Measurements from ENCODE around the gene ANKRD44. TPM values are rescaled to one million over a fixed set of nuclear protein-coding genes. Genes with fewer than 3 reads are reported as not detected.

Gene ANKRD44
- total and polyA plus RNA-seq, 2 of the 8 experiments (the other 6 are each of a cell fraction or from before 2014, with no cell fraction given): 1.2 to 1.3 TPM

- Histone ChIP-seq H3K56ac (replicated peaks; ENCODE audit: insufficient read length, low read depth, low read length) (no peak overlapping the region), H2BK5ac (ENCODE audit: low read depth, low read length) (no peak overlapping the region), H2AK5ac (ENCODE audit: low read depth, low read length) (no peak overlapping the region), H4K91ac (replicated peaks; ENCODE audit: insufficient read length, low read length) (no peak overlapping the region), H3K4me2 (ENCODE audit: insufficient read depth in 1 of 2, low read depth in 2 of 2, low read length in 2 of 2) (no peak overlapping the region), H3K27me3 (replicated peaks in 1 of 4; ENCODE audit: control insufficient read depth in 3 of 4, extremely low read depth in 1 of 4, insufficient read depth in 3 of 4, low read length in 3 of 4) (no peaks in the 10 kb centered on the region), H2BK120ac (replicated peaks; ENCODE audit: low read depth, low read length) (no peak overlapping the region), H3K23me2 (ENCODE audit: low read depth, low read length) (no peaks in the 10 kb centered on the region), H2BK12ac (ENCODE audit: low read depth, low read length) (no peak overlapping the region), H3K4ac (replicated peaks; ENCODE audit: insufficient read length, low read depth, low read length) (no peak overlapping the region), H3K23ac (ENCODE audit: insufficient read length) (no peak overlapping the region), H3K79me1 (ENCODE audit: low read depth, low read length) (no peaks in the 10 kb centered on the region), H3K9ac (replicated peaks in 1 of 4; ENCODE audit: extremely low read depth in 1 of 4, low read depth in 3 of 4, low read length in 3 of 4) (no peak overlapping the region), H2AFZ (ENCODE audit: low read length) (no peak overlapping the region), H3K27ac (ENCODE audit: low read depth, low read length) (no peak overlapping the region), H2BK15ac (ENCODE audit: low read length) (no peak overlapping the region), H2BK20ac (ENCODE audit: low read length) (no peak overlapping the region), H3K4me1 (replicated peaks in 1 of 4; ENCODE audit: control insufficient read depth in 3 of 4, insufficient read depth in 4 of 4, low read length in 3 of 4) (no peaks in the 10 kb centered on the region), H3K36me3 (ENCODE audit: control insufficient read depth in 2 of 4, insufficient read depth in 4 of 4, low read length in 3 of 4) (no peaks in the 10 kb centered on the region), H4K8ac (ENCODE audit: extremely low read depth, insufficient read depth, low read length) (no peak overlapping the region), H3K18ac (ENCODE audit: extremely low read depth, low read length) (no peak overlapping the region), H4K20me1 (replicated peaks in 1 of 2; ENCODE audit: control insufficient read depth in 1 of 2, insufficient read depth in 2 of 2, low read length in 2 of 2) (no peaks in the 10 kb centered on the region), H3K9me3 (ENCODE audit: insufficient read depth in 2 of 2, low read depth in 1 of 2, low read length in 1 of 2) (no peaks in the 10 kb centered on the region), H3K4me3 (ENCODE audit: extremely low read depth in 1 of 4, insufficient read depth in 2 of 4, low read depth in 3 of 4, low read length in 4 of 4) (no peak overlapping the region), H3K79me2 (ENCODE audit: control insufficient read depth in 1 of 2, insufficient read depth in 2 of 2, low read length in 2 of 2) (no peaks in the 10 kb centered on the region), H3K14ac (ENCODE audit: insufficient read length) (no peak overlapping the region), H4K5ac (ENCODE audit: insufficient read length, low read depth, low read length) (no peak overlapping the region)
- FAIRE-seq (no peak), DNase-seq (ENCODE audit: low read depth in 1 of 2, low spot score in 2 of 2) (no peak)
- ChIA-PET CTCF (ENCODE audit: partially characterized antibody) (no interaction called here), POLR2A (ENCODE audit: partially characterized antibody) (no interaction called here)
- WGBS, 2 experiments (ENCODE audit: extremely low coverage in 1 of 2, insufficient coverage in 1 of 2, insufficient read length in 1 of 2, insufficient replicate concordance in 2 of 2, low coverage in 1 of 2, low lambda C conversion rate in 2 of 2, missing lambda C conversion rate in 1 of 2): 82% methylated on average over 2 of the region's 2 CpGs; no CpG with 5 or more reads in 1 of the 2 experiments
- TF ChIP-seq RBBP5 (IDR thresholded peaks at IDR 0.05; ENCODE audit: borderline replicate concordance, low read depth, low read length) (no peak), CEBPB (IDR thresholded peaks at IDR 0.05; ENCODE audit: low read depth, low read length) (no peak), CBX8 (IDR thresholded peaks at IDR 0.05; ENCODE audit: borderline replicate concordance, low read depth, low read length) (no peak), RXRA (IDR thresholded peaks at IDR 0.05; ENCODE audit: insufficient read depth, low read depth, low read length) (no peak), GABPA (IDR thresholded peaks at IDR 0.05; ENCODE audit: borderline replicate concordance, insufficient read depth, low read length) (no peak), POLR2AphosphoS5 (IDR thresholded peaks at IDR 0.05; ENCODE audit: low read depth, low read length) (no peak), HDAC2 (IDR thresholded peaks at IDR 0.05; ENCODE audit: borderline replicate concordance in 1 of 2, low read depth in 2 of 2, low read length in 2 of 2) (no peak), SRF (IDR thresholded peaks at IDR 0.05; ENCODE audit: low read depth, low read length) (no peak), RAD21 (IDR thresholded peaks at IDR 0.05 in 1 of 2, conservative IDR thresholded peaks at IDR 0.05 in 1 of 2; ENCODE audit: low read depth in 2 of 2, low read length in 2 of 2) (no peak), ZNF274 (IDR thresholded peaks at IDR 0.05; ENCODE audit: borderline replicate concordance, extremely low read depth, low read length) (no peak), SIN3A (conservative IDR thresholded peaks at IDR 0.05 in 1 of 2, IDR thresholded peaks at IDR 0.05 in 1 of 2; ENCODE audit: low read depth in 1 of 2, low read length in 2 of 2) (no peak)
- TF ChIP-seq, protein P1, sequence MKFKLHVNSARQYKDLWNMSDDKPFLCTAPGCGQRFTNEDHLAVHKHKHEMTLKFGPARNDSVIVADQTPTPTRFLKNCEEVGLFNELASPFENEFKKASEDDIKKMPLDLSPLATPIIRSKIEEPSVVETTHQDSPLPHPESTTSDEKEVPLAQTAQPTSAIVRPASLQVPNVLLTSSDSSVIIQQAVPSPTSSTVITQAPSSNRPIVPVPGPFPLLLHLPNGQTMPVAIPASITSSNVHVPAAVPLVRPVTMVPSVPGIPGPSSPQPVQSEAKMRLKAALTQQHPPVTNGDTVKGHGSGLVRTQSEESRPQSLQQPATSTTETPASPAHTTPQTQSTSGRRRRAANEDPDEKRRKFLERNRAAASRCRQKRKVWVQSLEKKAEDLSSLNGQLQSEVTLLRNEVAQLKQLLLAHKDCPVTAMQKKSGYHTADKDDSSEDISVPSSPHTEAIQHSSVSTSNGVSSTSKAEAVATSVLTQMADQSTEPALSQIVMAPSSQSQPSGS (IDR thresholded peaks at IDR 0.05; ENCODE audit: low read length): no peak
Observed at GRCh38 chr2:197069958-197070357, 240.6 kb downstream of the ANKRD44 start.

All from H1 (cell line).